NB4 (cell line): ENCODE measurements around the gene GNAO1.

Source experiments
- MYC ChIP-seq: IDR thresholded peaks from 2 replicates; pipeline ENCODE4 v1.6.1; 2011; ENCODE audit warnings: low read depth, low read length
- POLR2A ChIP-seq: IDR thresholded peaks from 2 replicates; pipeline ENCODE4 v1.6.1; 2011; ENCODE audit warnings: mild to moderate bottlenecking; ENCODE audit not compliant: insufficient read length; ENCODE audit errors: extremely low read depth
- TF ChIP-seq, protein P1 (sequence below): IDR thresholded peaks from one replicate; pipeline ENCODE4 v1.5.1; 2012; ENCODE audit warnings: low read depth, low read length

DNA sequence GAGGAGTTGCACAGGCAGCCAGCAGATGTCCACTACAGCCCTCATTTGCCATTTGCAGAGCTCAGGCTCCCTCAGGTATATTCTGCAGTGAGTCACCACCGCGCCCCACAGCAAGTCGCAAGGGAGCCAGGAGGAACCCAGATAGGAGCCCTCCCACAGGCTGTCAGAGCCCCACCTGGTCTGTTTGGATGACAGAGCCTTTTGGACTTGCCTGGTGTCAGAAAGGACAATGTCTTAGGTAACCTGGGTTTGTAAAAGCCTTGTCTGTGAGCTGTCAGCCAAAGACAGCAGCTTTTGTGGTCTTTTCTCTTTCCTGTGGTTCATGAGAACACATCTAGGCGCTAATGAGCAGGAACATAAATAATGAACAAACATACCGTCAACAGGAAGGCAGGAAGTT, 70.9 kb downstream of the GNAO1 start:
- no peak for TF ChIP-seq MYC
- TF ChIP-seq, protein P1, sequence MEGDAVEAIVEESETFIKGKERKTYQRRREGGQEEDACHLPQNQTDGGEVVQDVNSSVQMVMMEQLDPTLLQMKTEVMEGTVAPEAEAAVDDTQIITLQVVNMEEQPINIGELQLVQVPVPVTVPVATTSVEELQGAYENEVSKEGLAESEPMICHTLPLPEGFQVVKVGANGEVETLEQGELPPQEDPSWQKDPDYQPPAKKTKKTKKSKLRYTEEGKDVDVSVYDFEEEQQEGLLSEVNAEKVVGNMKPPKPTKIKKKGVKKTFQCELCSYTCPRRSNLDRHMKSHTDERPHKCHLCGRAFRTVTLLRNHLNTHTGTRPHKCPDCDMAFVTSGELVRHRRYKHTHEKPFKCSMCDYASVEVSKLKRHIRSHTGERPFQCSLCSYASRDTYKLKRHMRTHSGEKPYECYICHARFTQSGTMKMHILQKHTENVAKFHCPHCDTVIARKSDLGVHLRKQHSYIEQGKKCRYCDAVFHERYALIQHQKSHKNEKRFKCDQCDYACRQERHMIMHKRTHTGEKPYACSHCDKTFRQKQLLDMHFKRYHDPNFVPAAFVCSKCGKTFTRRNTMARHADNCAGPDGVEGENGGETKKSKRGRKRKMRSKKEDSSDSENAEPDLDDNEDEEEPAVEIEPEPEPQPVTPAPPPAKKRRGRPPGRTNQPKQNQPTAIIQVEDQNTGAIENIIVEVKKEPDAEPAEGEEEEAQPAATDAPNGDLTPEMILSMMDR, result no peak
- TF ChIP-seq POLR2A, result no peak
